Activated T-helper 9 cell treated with anti-CD3 and anti-CD28 coated beads, Interleukin-2, amount 50 U/mL, for 16 hours (primary cell): Measurements from ENCODE around the gene PPP1R12B.
"Not testable (repeated sequence)": the region's sequence is repeated elsewhere in the genome, so short reads cannot be mapped to it uniquely, and the experiment has no call there.

Experiments used
- DNase-seq: peaks from one replicate; pipeline ENCODE4 v3.0.0-alpha.2; 2020; ENCODE audit warnings: low read depth

Gene PPP1R12B

DNA sequence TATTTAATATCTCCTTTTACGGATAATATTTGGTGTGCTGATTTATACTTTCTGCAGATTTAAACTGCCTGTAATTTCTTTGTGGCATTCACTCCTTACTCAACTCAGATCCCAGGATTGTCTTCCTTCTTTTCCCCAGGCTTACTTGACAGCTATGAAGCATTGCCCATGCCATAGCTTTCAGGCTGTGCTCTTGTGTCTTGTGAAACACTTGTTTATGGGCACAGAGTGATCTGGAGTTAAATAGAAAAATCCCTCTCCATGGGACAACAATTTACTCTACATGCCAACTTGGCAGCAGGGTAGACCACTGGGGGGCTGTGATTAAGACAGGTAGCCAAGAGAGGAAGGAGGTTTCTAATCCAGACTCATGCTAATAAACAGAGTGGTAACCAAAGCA, 57.4 kb downstream of the PPP1R12B start:
- DNase-seq: no peak

- DNase-seq: not testable (repeated sequence)
These were observed 58.4 kb downstream of the PPP1R12B start for GRCh38 chr1:202406896-202407295.

DNA sequence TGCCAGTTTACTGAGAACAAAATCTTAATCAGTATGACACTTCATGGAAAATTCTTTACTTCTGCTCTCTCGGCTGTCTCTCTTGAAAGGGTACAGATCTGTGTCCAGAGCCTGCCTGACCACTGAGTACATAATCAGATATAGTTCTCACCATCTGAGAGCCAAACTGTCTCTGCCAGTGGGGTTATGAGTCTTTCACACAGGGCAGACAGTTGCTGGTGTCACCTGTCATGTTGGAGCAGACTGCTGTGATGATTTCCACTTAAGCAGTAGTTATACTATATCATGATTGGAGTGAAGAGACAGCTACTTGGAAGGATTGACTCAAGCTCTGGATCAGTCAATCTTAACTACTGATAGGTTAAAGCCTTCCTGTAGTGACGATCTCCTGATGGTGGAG, 58.9 kb downstream of the PPP1R12B start:
- DNase-seq: not testable (repeated sequence)

DNA sequence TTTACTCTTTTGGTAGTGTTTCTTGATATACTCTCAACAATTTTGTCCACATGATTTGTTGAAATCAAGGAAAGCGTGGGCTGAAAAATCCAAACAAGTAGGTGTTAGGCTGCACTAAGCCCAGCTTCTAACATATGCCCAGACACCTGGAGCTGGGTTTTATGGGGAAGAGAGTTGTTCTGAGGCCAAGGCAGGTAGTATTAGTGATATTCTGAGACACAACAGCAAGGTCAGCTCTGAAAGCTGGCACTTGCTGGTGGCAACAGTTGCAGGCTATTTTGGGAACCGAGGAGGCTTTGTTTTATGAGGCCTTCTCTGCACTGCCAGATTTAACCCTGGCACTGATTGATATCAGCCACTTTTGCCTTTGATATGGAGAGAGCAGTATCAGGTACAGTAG, 61.8 kb downstream of the PPP1R12B start:
- DNase-seq: not testable (repeated sequence)

DNA sequence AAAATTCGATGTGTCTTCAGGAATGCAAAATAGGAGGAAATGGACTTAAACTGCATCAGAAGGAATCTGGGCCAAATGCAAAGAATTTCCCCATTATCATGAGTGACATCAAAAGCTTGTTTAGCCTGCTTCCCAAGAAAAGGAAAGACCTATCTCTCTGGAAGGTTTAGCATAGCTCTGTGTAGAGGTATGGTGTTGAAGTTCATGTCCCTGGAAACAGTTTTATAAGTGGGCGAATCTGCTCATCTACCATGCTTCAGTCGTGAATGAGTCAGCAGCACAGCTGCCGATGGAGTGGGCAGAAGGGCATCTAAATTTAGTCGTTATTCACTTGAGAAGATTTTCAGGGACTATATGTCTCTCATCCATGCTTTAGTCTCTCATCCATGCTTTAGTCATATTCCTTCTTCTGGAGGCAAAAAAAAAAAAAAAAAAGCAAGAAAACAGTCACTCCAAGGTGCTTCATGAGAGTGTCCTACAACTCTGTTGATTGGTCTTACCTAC, 62.4 kb downstream of the PPP1R12B start:
- not testable (repeated sequence) for DNase-seq

GRCh38 chr1:202411422-202411821, 62.9 kb downstream of the PPP1R12B start:
- DNase-seq: no peak

DNA sequence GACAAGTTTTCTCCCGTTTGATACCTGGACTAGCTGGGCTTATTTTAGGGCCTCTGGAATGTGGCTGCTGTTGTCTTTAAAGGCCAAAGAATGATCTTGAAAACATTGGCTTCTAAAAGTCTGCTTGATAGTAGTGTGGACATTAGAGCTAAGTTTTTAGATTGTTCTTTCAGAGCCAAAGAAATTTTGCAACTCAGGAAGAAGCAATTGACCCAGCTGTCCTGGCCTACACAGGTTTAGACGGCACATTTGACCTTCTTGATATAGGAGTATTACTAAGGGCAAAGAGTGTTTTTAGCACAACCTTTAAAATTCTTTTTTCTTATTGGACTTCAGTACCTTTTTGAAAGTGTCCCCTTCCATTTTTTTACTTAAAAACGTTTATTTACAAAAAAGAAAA, 63.9 kb downstream of the PPP1R12B start:
- not testable (repeated sequence) for DNase-seq

- DNase-seq: no peak
These were observed 68.1 kb downstream of the PPP1R12B start for GRCh38 chr1:202416641-202417040.

GRCh38 chr1:202417141-202417540, 68.6 kb downstream of the PPP1R12B start:
- not testable (repeated sequence) for DNase-seq

DNA sequence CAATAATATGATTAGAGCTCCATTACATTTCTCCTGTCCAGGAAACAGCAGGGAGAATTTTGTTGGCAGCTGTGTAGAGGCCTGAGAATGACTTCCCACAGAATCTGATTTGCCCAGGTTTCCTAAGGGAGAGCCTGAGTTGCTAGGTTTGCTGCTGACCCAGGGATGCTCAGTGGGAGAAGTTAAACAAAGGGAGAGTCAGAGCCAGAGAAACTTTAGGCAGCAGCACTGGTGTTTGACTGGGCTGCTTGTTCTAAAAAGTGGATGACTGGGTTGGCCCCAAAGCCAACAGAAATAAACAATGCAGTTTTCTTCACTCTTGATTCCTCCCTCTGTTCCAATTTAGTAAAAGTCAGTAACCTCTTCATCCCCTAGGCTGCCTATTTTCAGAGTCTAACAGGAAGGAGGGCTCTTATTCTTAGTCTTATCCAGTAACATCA, 69.3 kb downstream of the PPP1R12B start:
- DNase-seq: not testable (repeated sequence)

DNA sequence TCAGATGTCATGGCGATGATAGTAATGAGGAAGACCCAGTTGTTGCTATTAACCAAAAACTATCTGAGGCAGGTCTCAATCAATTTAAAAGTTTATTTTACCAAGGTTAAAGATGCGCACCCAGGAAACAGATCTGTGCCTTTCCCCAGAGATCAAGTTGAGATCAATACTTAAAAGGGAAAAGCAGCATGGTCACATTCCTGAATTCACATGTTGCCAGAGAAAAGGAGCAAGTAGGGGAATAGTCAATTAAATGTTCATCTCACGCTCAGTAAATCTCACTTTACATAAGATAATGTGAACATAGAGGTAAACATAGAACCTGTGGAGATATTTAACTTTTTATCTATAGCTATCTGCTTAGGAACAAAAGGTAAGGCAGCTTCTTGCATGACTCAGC, 71.2 kb downstream of the PPP1R12B start:
- not testable (repeated sequence) for DNase-seq

DNA sequence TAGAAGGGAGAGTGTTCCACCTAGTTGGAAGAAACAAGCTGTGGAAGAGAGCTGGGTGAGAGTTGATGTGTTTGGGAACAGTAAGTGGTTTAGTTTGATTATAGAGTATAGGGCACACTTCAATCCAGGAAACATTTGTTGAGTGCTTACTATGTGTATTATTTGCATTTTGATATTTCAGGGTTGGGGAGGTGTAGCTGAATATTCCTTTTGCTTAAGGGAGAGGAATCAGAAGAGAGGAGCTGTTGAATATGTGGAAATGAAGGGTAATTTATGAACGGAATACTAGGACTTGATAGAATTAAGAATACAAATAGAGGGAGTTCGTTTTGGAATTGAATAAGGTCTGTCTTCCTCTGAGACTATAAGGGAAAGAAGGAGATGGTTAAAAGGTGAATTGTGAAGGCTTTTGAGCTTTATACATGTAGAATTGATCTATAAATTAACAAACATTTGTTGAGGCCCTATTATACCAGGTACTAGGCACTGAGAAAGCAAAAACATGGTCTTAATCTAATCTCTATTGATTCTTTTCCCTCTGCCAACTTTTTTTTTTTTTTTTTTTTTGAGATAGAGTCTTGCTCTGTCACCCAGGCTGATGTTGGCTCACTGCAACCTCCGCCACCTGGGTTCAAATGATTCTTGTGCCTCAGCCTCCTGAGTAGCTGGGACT, 72.1 kb downstream of the PPP1R12B start:
- not testable (repeated sequence) for DNase-seq

DNA sequence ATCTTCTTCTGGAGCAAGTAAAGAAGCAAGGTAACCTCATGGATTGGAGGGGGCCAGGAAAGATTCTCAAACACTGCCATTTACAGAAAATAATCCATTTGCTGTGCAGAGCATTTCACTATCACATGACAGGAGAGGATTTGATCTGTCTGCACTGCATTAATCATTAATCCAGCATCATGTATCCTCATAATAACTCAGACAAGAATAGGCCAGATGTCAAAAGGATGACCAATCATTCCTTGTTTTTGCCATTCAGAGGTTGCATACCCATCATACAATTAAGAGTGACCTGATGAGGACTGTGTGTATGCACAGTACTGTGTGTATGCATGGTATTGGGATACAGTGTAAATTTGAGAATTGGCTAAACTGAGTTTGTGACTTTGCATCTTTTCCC, 74.2 kb downstream of the PPP1R12B start:
- not testable (repeated sequence) for DNase-seq

DNA sequence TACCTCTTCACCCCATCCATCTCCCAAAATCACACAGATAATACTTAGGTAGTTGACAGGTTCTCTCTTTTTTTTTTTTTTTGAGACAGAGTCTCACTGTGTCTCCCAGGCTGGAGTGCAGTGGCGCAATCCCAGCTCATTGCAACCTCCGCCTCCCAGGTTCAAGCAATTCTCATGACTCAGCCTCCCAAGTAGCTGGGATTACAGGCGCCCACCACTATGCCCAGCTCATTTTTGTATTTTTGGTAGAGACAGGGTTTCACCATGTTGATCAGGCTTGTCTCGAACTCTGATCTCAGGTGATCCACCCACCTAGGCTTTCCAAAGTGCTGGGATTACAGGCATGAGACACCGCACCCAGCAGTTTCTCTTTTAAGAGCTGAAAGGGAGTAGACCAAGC, 75.8 kb downstream of the PPP1R12B start:
- DNase-seq: not testable (repeated sequence)

DNA sequence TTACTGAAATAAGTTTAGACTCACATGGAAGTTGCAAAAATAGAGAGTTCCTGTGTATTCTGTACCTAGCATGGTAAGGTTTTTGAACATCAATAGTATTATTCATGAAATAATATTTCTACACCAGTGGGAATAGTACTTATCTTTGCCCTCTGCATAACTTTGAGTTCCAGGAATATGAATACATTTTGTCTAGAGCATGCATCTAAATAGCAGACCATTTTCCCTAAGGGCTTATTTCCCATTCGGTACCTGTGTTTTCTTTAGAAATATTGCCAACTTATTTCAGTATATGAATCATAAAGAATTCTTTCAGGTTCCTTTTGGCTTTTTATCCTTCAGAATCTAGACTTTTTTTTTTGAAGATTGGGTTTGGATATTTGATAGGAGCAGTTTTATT, 81.6 kb downstream of the PPP1R12B start:
- not testable (repeated sequence) for DNase-seq

- not testable (repeated sequence) for DNase-seq
These were observed 83.8 kb downstream of the PPP1R12B start for GRCh38 chr1:202432338-202432737.

DNA sequence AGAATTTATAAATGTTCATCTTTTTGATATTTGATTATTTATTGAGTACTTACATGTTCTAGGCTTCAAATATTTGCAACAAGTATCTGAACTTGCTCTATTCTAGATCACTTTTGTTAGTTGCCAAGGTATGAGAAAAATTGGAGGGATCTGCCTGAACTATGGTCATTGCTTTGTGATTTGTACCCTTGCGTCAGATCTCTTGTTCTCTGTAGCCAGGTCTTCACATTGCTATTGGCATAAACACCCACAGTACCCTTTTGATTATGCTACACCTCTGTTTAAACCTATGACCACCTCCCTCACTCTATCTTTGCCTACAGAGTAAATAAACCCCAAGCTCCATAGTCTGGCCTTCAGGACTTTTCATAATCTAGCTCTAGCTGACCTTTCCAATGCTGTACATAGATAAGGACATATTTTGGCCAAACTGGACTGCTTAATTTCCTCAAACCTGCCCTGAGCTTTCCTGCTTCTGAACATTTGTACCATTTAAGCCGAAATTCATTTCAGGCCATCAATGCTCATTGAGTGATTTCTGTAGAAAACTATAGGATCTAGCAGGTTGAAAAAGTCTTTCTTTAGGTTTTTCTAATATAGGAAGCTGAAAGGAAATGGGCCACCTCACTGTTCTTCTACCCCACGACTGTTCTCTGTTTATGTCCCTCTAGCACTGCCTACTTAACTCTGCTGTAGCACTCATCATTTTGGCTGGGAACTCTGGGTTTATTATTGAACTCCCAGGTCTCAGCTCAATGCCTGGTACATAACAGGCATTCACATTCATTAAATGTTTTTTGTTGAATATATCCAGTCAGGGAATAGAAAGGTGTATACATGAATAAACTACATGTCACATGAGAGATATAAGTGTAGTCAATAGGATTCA, 84.9 kb downstream of the PPP1R12B start:
- no peak for DNase-seq

DNA sequence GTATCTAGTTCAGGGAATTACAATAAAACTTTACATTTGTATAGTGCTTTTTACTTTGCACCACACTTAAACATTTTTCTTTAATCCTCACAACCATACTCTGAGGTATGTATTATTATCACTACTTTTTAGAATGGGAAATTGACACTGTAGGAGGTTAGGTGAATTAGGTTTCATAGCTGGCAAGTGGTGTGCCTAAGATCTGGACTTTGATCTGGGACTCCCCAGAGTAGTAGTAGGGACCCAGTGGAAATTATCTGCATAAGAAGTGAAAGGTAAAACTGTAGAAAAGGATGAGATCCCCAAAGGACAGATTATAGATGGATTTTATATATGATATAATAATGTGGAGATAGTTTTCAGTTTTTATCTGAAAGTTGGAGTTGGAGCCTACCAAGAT, 85.6 kb downstream of the PPP1R12B start:
- DNase-seq: no peak

DNA sequence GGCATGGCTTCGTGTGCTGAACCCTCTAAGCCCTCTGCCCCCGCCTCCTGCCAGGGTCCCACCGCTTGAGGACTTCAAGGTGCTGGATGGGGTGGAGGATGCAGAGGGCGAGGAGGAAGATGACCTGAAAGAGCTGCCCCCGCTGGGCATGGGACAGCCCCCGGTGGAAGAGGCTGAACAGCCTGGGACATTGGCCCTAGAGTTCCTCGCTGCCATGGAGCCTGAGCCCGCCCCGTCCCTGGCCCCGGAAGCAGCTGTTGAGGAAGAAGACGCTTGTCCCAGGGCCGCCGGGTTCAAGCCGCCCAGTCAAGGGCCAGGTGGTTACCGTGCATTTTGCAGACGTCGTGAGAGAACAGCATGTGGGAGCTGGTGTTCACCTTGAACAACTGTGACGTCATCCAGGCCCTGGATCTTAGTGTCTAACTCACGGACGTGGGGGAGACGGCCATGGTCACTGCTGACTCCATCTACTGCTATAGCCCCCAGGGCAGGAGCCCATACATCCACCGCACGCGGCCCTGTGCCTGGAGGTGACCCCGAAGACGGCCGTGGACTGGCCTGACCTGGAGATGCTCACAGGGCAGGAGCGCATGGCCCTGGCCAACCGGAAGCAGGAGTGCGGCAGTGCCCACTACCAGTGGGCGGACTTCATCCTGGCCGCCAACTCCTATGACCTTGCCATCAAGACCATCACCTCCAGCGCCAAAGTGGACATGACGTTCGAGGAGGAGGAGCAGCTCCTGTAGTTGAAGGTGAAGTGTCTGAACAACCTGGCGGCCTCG, 90.1 kb downstream of the PPP1R12B start:
- no peak for DNase-seq

- no peak for DNase-seq
These were observed 90.8 kb downstream of the PPP1R12B start for GRCh38 chr1:202439308-202439707.

GRCh38 chr1:202448140-202448539, 99.6 kb downstream of the PPP1R12B start:
- not testable (repeated sequence) for DNase-seq

- DNase-seq: not testable (repeated sequence)
These were observed 103.1 kb downstream of the PPP1R12B start for GRCh38 chr1:202451641-202452040.
